ENCODE results near the gene PMEL.

- TF ChIP-seq SIN3A (IDR thresholded peaks at IDR 0.05; ENCODE audit: borderline replicate concordance, insufficient read depth, low read length) (no peak), POLR2AphosphoS5 (IDR thresholded peaks at IDR 0.05; ENCODE audit: low read depth, low read length) (no peak)
These were observed 2.1 kb downstream of the PMEL start for GRCh38 chr12:55963760-55964159.
